K562 (cell line): ENCODE data around the gene SCNN1A. TPM values are rescaled to one million over a fixed set of nuclear protein-coding genes. Genes with fewer than 3 reads are reported as not detected.

ENCODE experiments used
- ARID2 ChIP-seq: fragments of 450-650 bp; IDR thresholded peaks from 2 replicates; pipeline ENCODE4 v1.6.1; 2017; ENCODE audit warnings: antibody characterized with exemption, mild to moderate bottlenecking
- CREBBP ChIP-seq: IDR thresholded peaks from one replicate; pipeline ENCODE4 v1.6.1; 2012; ENCODE audit warnings: low read depth, mild to moderate bottlenecking, control low read depth, inconsistent platforms, low read length
- ELF1 ChIP-seq: fragments of 200-800 bp; sonication (Bioruptor generic); IDR thresholded peaks from 2 replicates; pipeline ENCODE4 v1.6.1; 2016; ENCODE audit warnings: missing genetic modification characterization, missing compliant biosample characterization
- ETV1 ChIP-seq: fragments of 450-650 bp; conservative IDR thresholded peaks from 2 replicates; pipeline ENCODE4 v1.6.1; 2016; ENCODE audit warnings: missing genetic modification characterization, control low read depth, low read depth, missing compliant biosample characterization
- HMGXB4 ChIP-seq: sonication (generic); formaldehyde crosslinking; IDR thresholded peaks from 2 replicates; pipeline ENCODE4 v1.8.1; 2023; ENCODE audit warnings: mild to moderate bottlenecking, missing genetic modification reagents
- TSHZ1 ChIP-seq: fragments of 250-450 bp; sonication (Bioruptor Pico); IDR thresholded peaks from 2 replicates; pipeline ENCODE4 v1.4.0; 2020; ENCODE audit warnings: mild to moderate bottlenecking, moderate library complexity
- polyA plus RNA-seq, 8 experiments: library from polyadenylated mRNA; depleted of rRNA in 4 of 8; stranded (reverse) in 5 of 8; unstranded in 3 of 8; fragments of >200 nt; fragmentation: Nextera tagmentation in 2 of 8; fragmentation: Illumina TruSeq in 1 of 8; extraction: Ambion mirVana in 2 of 8; extraction: Trizol in 1 of 8; gene quantifications; 2 replicates each; pipeline versions ENCODE4 v1.2.1 to v1.2.3, GENCODE V29; 2011 to 2014; ENCODE audit warnings: inconsistent platforms in 1 of 8, missing spikeins in 1 of 8
- total RNA-seq, 7 experiments: library from RNA; depleted of rRNA in 6 of 7; stranded (reverse); fragments of >200 nt in 6 of 7; fragmentation: Illumina TruSeq in 2 of 7; extraction: Trizol in 2 of 7; gene quantifications; 2 replicates each; pipeline versions ENCODE4 v1.2.1 to v1.2.3, GENCODE V29; 2011 to 2021; ENCODE audit warnings: low replicate concordance in 1 of 7

Gene SCNN1A
- total and polyA plus RNA-seq, 9 of the 15 experiments (the other 6 are each of a cell fraction or from before 2014, with no cell fraction given): 0.15 to 0.49 (median 0.32) TPM; not detected in 5

DNA sequence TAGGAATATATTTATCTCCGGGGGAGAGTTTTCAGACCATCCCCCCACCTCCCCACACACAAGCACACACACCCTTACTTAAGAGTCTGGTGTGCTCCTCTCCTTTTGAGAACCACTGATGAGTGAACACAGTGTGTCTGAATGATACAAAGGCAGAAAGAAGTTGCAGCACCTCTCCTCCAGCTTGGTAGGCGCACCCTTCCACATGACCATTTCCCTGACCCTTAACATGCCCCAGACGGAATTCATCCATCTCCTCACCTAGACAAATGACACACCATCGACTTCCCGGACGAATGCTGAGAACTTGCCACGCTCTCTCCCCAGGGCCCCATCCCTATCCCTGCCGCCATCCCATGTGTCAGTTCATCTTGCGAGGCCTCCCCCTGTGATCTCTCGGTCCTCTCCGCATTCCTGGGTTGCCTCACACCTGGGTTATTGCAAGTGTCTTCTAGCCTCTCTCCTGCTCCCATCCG, 37.4 kb downstream of the SCNN1A start (continued):
- TF ChIP-seq TSHZ1 (CRISPR knock-in tag) (no peak), HMGXB4 (no peak), ELF1 (tag) (no peak), CREBBP (no peak), ETV1 (tag) (no peak), ARID2 (no peak)
